Astrocyte of the hippocampus (primary cell): ENCODE measurements around the gene NSD2.
"Not testable (repeated sequence)": the region's sequence is repeated elsewhere in the genome, so short reads cannot be mapped to it uniquely, and the experiment has no call there.

Experiments
- DNase-seq: peaks from one replicate; pipeline ENCODE4 v3.0.0; 2011; ENCODE audit warnings: low read depth, low spot score

NSD2 gene

GRCh38 chr4:2003361-2003760 is 132.2 kb downstream of the NSD2 start:
- DNase-seq: not testable (repeated sequence)

- no peak for DNase-seq
Observed at GRCh38 chr4:2006367-2006766, 135.2 kb downstream of the NSD2 start.

DNA sequence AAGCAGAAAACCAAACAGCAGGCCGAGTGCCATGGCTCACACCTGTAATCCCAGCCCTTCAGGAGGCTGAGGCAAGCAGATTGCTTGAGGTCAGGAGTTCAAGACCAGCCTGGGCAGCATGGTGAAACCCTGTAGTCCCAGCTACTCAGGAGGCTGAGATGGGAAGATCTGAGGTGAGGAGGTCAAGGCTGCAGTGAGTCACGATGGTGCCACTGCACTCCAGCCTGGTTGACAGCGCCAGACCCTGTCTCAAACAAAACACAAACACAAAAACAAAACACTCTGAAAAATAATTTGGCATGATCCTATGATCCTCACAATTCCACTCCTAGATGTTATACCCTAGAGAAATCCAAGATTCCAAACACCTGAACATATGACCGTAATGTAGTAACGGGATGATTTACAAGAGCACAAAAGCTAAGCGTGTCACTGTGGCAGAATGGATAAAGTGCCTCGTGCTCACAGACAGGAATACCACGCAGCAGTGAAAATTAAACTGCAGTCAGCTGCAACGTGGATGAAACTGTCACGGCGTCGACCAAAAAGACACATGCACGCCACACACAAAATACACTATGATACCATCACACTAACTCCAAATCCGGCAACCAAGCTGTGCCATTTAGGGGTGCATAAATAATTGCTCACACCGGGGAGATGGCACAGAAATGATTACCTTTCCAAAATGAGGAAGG is 135.9 kb downstream of the NSD2 start:
- no peak for DNase-seq

DNA sequence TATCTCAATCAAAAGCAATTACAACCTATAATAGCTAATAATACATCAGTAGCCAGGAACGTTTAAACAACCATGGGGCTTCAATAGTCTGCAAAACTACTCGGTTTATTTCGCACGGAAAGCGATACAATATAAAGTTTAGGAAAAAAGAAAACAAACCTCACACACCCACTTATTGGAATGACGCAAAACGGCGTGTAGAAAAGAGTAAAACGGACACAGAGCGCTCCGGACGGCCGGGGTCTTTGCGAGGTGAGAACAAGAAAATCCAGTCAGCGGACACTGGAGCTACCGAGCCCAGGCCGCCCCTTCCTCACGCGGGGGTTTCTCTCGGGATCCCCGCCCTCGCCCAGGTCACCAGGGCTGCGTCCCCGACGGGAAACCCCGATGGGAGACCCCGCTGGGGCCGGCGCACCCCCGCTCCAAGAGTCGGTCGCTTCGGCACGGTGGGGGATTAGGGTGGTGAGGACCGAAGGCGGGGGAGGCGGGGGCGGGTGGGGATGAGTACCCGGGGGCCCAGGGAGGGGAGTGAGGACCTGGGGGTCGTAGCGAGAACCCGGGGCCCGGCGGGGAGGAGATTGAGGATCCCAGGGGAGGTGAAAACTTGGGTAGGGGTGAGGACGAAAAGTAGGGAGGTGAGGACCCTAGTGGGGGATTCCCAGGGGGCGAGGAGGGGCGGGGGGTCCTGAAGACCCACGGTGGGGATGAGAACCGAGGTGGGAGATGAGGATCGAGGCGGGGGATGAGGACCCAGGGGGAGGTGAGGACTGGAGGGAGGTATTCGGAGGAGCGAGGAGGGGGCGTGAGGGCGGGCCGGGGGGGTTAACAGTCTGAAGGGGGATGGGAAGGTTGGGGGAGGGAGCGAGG is 136.8 kb downstream of the NSD2 start:
- DNase-seq: peak; percentile 37

- no peak for DNase-seq
Observed at GRCh38 chr4:2008671-2008920, 137.4 kb downstream of the NSD2 start.

DNA sequence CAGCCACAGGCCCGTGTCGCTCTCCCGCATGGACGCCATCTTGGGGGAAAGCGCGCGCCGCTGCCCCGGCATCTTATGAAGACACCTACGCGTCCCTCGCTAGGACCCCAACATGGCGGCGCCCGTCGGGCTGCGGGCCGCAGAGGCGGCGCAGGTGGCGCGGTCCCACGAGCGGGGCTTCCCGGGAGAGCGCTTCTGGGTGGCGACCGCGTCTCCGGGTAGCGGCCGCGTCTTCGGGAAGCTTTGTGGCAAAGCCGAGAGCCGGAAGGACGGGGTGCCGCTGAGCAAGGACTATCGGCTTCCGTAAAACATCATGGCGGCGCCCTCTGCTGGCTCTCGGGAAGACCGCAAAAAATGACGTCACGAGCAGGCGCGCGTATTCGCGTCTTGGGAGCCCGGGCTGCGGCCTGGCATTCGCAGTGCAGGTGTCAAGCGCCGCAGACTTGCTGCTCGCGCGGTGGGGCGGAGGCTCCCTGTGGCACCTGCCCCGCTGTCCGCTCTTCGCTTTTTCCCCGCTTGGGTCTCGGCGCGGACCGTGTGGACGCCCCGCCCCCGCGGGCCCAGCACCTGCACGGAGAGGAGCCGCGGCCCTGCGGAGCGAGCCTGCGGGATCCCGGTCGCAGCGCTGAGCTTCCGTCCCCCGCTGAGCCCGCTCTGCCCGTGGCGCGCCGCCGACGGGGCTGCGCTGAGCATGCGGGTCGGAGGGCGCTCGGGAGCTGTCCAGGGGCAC is 137.9 kb downstream of the NSD2 start, which contains the start of gene NELFA:
NELFA (minus strand) TSS at position 54 of the 730 bp plus-strand sequence; CDS start at position 39, 15 bp downstream.
- DNase-seq: peak; percentile 97

DNA sequence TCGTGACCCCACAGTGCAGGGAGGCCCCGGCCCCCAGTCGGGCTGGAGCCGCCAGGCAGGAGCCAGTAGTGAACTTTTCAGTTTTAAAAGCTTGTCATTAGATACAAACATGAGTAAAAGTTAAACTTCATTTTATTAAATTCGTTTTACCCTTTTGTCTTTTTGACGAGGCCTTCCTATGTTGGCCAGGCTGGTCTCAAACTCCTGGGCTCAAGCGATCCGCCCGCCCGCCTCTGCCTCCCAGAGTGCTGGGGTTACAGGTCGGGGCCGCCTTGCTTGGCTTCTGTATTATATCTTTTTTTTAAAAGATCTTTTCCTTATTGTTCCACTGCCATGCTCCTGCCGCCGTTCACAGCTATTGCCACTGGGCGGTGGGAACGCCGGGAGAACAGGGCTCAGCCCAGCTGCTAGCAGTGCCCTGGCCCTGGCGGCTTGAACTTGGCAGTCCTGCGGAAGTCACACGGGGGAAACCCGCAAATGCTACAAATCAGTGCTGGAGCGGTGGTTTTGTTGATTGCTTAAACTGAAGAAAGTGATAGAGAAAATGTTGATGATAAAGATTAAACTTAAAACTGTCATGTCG is 138.5 kb downstream of the NSD2 start:
- peak; percentile 78 for DNase-seq

- DNase-seq: no peak
Observed at GRCh38 chr4:2011583-2011982, 140.4 kb downstream of the NSD2 start.

DNA sequence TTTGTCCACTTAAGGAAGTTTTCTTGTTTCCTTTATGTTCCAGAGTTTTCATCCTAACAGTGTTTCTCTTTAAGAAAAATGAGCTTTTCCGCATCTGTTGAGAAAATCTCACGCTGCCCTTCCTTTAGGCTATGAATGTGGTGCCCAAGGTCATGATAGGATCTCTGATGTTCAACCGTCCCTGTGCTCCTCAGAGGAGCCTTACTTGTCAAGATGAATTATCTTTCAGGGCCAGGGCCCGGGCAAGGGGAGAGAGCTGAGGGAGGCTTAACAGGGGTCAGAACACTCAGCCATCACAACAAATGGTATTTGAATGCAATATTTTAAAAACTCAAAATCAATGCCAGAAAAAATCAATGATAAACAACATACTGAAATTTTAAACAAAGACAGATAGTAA is 143.8 kb downstream of the NSD2 start:
- DNase-seq: no peak

- DNase-seq: not testable (repeated sequence)
Observed at GRCh38 chr4:2021358-2022018, 150.3 kb downstream of the NSD2 start.

- no peak for DNase-seq
Observed at GRCh38 chr4:2024683-2025082, 153.5 kb downstream of the NSD2 start.

- DNase-seq: no peak
Observed at GRCh38 chr4:2025817-2026216, 154.6 kb downstream of the NSD2 start.

- not testable (repeated sequence) for DNase-seq
Observed at GRCh38 chr4:2027120-2027519, 155.9 kb downstream of the NSD2 start.

GRCh38 chr4:2031161-2031560 is 160.0 kb downstream of the NSD2 start:
- not testable (repeated sequence) for DNase-seq
